Measurements from ENCODE around the gene CHIC1. TPM values are rescaled to one million over a fixed set of nuclear protein-coding genes. Genes with fewer than 3 reads are reported as not detected.

The CHIC1 gene
- total RNA-seq = 1 to 10 TPM; 5.5 to 9.3 (median 6.4) TPM

DNA sequence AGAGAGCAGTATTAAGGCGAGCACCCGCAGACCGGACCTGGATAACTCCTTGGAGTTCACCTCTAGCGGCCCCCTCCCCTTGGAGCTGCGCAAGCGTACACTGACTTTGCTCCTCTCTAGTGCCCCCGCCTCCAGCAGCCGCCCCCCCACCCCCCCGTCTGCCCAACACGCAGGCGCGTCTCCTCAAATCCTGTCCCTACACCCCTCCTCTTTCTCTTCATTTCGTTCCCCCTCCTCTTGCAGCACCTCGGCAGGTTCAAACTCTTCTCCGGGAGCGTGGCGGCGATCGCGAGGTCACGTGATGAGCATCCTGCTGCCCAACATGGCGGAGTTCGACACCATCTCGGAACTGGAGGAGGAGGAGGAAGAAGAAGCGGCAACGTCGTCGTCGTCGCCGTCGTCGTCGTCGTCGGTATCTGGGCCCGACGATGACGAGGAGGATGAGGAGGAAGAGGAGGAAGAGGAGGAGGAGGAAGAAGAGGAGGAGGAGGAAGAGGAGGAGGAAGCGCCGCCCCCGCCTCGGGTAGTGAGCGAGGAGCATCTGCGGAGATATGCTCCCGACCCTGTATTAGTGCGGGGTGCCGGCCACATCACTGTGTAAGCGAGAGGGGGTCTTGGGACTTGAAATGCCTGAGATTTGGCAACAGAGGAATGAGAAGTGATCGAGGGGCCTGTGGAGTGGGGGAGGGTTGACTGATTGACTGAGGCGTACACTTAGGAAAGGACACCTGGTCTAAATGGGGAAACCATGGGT, at the start of gene CHIC1:
Gene CHIC1 (plus strand): TSS at position 214 of the 754 bp plus-strand sequence. CDS start 88 bp downstream, at position 302.
- TF ChIP-seq CTCF (IDR thresholded peaks at IDR 0.05; ENCODE audit: low read depth) = no peak

DNA sequence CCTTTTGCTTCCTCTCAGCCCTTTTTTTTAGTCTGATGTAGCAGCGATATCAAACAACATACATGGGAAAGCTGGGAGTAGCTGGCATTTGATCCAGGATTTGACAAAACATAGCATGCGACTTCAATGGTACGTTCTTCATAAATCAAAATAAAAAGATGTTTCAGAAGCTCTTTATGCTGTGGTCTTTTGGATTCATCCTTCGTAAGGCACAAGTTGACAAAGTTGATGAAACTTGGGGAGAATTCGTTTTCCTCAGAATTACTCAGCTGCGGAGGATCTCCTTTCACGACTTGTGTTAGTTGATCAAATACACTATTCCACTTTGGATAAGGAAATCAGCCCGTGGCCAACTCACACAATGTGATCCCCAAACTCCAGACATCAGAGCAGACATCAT, 38.1 kb upstream of the CHIC1 start:
- no peak for TF ChIP-seq CTCF (IDR thresholded peaks at IDR 0.05; ENCODE audit: low read depth)

DNA sequence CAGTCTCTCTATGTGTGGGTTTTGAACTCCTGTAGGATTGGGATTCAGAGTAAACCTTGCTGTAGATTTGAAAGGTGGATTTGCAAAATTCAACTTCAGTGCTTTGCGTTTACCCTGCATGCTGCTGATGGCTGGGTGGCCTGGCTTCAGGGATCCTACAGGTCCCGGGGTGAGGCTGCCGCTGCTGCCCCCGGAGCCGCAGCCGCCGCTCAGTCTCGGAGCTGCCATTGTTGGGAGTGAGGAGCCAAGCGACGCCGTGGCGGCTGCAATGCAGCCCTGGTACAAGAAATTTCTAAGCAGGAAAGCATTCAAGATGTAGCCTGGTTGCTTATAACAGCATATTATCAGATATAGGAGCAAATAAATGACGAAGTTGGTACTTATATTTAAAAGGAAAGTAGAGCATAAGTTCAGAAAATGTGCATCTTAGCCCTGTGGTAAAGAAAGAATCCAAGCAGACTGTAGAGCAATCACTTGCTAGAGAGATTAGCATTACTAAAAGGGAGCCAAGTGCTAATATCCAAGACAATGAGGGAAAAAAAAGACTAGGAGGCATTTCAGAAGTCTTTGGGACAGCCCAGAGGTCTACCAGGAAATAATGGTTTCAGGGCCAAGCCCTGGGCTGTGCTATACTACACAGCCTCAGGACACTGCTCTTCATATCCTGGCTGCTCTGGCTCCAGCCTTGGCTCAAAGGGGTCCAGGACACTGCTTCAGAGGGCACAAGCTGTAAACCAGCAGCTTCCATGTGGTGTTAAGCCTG, 36.9 kb upstream of the CHIC1 start:
- TF ChIP-seq CTCF (IDR thresholded peaks at IDR 0.05; ENCODE audit: low read depth) = no peak

GRCh38 chrX:73556159-73556558, 6.8 kb upstream of the CHIC1 start:
- TF ChIP-seq CTCF (IDR thresholded peaks at IDR 0.05; ENCODE audit: low read depth) = no peak

- no peak for TF ChIP-seq CTCF (IDR thresholded peaks at IDR 0.05; ENCODE audit: low read depth)
Measured at GRCh38 chrX:73561801-73562200, 1.2 kb upstream of the CHIC1 start.

DNA sequence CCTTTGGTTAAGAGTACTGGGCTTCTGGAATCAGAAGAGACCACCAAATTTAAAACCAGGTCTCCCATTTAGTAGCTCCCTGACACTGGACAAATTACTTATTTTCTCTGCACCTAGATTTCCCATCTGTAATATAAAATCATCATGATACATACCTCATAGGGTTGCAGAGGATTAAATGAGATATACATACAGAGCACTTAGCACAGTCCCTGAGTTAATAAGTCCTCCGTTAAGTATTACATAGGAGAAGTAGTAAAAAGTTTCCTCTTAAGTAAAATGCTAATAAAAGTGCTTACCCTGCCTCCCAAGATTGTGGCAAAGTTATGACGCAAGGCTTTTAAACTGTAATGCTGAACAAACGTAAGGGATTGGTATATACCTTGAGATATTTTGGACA, 539 bp upstream of the CHIC1 start:
- no peak for TF ChIP-seq CTCF (IDR thresholded peaks at IDR 0.05; ENCODE audit: low read depth)

GRCh38 chrX:73563738-73564068, 706 bp downstream of the CHIC1 start:
- no peak for TF ChIP-seq CTCF (IDR thresholded peaks at IDR 0.05; ENCODE audit: low read depth)

Measured in subcutaneous adipose tissue (tissue), 4 donors.